Activated CD4-positive, CD25-positive, alpha-beta regulatory T cell treated with anti-CD3 and anti-CD28 coated beads, Interleukin-2, amount 50 U/mL, for 16 hours (primary cell): ENCODE results near the gene WNT2.
"Not testable (repeated sequence)": the region's sequence is repeated elsewhere in the genome, so short reads cannot be mapped to it uniquely, and the experiment has no call there.

Experiments used
- DNase-seq: peaks from one replicate; pipeline ENCODE4 v3.0.0-alpha.2; 2020; ENCODE audit warnings: low read depth, low spot score

The WNT2 gene

DNA sequence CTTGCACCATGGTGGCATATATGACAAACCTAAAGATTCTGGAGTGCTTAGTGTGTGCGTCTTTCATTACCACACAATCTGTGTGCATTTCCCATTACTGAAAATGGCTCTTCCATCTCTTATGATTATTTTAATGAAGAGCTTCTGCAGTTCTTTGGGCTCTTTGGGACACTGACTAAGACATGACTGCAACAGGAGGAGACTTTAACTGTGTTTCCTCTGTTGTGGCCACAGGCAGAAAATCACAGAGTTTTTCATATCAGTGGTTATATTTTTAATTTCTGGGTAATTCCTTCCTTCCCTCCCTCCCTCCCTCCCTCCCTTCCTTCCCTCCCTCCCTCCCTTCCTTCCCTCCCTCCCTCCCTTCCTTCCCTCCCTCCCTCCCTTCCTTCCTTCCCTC is 58.1 kb downstream of the WNT2 start:
- no peak for DNase-seq

DNA sequence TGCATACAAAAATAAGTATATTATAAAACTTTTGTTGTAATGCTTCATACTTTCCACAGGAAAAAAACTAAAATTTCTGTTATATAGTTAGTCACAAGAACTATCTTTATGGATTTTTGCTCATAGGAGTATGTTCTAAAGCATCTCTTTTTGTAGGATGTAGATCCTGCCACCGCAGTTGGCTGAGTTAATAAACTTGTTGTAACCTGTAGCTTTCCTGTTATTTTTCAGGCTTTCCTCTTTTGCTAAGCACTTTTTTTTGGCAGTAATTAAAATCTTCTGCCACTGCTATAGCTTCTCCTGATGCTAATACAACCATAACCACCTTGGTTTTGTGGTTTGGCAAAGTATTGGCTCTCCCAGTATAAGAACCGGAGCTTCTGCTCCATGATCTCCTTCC is 60.3 kb downstream of the WNT2 start:
- no peak for DNase-seq

DNA sequence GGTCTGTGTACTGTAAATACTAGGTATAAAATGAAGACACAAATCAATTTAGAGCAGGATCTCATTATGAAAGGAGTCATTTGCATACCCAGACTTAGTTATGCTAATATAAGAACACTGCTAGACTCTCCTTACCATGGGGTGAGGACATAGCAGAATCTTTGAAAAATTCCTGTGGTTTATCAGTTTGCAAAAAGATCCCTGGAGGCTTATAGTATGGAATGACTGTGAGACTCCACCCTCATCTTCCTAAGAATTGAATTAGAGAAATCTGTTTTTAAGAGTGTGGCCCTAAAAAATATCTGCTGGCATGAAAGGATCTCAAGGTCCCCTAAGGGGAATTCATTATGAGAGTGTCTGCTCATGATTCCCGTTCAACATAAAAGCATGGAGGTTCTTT is 63.2 kb downstream of the WNT2 start:
- DNase-seq = no peak

DNA sequence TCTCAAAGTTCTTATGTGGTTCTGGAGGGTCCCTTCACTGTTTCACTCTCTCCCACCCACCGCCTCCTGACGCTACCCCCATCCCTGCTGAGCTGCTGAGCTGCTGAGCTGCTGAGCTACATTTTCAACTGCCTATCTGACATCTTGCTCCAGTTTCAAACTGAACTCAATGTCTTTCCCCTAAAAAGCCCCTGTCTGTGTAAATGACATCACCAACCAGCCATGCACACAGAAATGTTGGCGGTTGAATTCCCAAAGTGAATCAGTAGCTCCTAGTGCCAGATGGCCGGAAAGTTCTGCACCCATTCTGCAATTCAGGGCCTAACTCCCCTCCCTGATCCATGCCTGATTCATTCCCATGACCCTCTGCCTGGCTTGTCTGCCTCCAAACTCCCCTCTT is 71.2 kb downstream of the WNT2 start:
- no peak for DNase-seq

DNA sequence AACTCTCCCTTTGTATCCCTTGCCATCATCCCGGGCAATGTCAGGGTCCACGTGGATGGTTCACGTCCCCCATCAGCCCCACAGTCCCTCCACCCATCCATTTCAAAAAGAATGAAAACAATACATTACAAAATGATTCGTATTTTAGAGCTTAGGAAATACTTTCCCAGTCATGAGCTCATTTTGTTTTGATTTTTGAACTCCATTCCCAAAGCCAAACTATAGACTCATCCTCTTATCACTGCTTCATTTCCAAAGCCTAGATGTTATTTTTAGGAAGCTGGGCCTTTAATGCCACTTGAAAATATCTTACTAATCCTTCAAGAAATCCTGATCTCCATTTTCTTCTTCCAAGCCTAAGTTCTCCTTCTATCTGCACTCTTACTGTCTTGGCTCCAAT is 72.1 kb downstream of the WNT2 start:
- no peak for DNase-seq

DNA sequence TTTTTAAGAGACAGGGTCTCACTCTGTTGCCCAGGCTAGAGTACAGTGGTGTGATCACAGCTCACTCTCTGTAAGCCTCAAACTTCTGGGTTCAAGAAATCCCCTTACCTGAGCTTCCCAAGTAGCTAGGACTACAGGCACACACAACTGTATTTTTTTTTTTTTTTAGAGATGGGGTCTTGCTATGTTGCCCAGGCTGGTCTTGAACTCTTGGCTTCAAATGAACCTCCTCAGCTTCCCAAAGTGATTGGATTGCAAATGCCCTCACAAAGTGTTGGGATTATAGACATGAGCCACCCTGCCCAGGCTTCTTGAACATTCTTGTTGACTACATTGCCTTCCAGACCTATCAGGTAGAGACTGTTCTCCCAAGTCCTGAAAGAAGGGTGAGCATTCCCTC is 72.6 kb downstream of the WNT2 start:
- no peak for DNase-seq

DNA sequence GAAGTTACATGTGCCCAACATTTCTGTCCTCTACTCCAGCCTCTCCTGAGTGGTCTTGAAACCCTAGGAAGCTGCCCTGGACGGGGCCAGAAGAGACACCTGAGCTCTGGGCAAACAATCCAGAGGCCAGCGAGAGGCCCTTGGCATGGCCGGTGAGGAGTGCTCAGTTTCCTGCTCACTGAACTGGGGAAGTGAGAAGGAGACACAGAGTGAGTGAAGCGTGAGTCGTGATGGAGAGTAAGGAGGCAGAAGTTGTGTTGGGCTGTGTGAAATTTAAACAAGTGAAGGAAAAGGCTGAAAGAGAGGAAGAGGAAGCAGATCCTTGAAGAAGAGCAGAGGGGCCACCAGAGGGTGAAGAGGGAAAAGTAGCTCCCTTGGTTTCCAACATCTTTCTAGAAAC is 73.2 kb downstream of the WNT2 start:
- no peak for DNase-seq

DNA sequence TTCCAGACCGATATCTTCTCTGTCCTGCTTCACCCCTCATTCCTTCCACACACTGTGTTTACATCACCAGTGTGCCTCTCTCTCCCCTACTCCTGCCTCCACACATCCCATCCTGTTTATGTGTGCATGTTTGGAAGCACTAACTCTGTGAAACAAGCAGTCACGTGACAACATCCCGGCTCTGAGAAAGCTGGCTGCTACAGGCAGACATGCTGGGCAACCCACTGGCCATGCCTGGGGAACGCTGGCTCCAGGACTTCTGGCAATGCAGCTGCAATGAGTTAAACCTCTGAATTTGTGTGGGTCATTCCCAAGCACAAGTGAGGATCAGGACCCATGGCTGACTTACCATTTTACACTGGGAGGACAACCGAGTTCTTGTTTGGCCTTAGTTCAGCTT is 74.0 kb downstream of the WNT2 start:
- DNase-seq = no peak

DNA sequence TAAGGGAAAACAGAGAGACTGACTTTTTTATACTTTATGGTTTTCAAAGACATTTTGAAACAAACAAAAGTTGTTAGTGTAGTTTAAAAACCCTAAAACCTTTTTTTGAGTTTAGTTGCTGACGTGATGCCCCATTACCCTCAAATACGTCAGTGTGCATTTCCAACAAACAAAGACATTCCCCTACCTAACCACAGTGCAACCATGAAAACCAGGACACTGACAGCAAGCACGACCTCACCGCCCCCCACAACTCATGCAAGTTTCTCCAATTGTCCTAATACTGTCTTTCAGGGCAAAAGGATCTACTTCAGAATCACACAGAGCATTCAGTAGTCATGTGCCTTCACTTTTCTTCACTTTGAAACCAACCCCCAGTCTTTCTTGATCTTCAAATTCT is 75.0 kb downstream of the WNT2 start:
- DNase-seq = no peak

DNA sequence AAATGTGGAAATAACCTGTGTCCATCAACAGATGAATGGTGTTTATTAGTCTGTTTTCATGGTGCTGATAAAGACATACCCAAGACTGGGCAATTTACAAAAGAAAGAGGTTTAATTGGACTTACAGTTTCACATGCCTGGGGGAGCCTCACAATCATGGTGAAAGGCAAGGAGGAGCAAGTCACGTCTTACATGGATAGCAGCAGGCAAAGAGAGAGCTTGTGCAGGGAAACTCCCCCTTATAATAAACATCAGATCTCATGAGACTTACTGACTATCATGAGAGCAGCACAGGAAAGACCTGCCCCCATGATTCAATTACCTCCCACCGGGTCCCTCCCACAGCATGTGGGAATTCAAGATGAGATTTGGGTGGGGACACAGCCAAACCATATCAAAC is 77.2 kb downstream of the WNT2 start:
- DNase-seq = not testable (repeated sequence)

DNA sequence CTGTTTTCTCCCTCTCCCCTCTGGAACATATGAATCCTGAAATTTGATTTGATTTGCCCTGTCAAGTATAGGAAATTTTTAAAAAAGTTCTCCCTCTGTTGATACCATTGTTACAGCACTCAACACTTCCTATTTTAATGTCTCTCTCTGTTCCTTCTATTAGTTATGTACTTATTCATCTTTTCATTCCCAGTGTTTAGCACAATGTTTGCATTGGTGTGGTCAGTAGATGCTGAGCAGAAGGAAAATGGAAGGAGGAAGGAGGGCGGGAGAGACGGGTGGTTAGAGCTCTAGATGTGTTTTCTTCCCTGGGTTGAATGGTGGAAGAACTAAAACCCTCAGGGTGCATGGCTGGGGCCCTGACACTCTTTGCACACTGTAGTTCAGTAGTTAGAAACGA is 79.5 kb downstream of the WNT2 start:
- DNase-seq = no peak

DNA sequence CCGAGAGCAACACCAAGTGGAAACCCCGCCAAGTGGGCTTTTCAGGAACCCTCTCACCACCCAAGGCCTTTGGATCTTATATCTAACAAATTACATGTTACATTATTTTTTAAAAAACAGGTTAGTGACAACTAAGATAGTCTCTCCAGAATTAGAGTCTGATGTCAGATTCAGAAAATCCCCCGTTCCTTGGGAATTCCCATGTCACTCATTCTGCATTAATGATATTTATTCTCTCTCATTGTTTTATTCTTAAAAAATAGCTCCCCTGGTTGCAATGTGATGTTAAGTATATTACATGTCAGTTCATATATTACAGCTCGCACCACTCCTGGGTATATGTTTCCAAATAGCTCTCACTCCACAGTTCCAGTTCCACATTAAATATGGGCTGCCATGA is 81.8 kb downstream of the WNT2 start:
- no peak for DNase-seq

DNA sequence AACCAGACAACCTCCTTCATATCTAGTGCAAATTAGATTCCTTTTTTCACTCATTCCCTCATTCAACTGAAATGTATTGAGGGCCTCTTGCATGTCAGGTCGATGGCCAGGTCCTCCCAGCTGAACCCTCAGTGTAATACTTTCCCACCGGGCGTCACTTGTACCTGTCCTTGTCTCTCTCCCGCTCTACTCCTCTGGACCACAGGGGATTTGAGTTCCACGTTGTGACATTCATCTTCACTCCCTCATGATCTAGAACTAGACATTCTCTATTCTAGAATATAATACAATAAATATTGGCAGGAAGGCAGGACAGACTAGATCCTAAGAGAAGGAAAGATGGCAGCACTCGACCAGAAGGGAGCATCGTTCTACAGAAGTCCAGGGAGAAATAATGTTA is 83.9 kb downstream of the WNT2 start:
- DNase-seq = no peak

DNA sequence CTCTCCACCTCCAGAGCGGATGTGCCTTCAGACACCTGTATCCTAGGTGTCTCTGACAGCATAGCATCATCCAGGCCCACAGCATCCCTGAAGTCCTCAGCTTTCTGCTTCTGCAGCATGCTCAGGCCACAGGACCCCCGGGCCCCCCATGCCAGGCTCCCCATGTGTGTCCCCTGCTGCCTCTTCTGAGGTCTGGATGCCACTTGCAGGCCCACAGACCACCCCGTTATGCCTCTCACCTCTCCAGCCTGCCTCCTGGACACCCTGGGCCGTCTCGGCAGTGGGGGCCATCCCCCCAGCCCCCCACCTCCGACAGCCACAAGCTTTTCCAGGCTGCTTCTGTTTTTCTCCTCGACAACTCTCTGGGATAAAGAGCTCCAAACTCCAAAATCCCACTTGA is 84.4 kb downstream of the WNT2 start:
- no peak for DNase-seq

DNA sequence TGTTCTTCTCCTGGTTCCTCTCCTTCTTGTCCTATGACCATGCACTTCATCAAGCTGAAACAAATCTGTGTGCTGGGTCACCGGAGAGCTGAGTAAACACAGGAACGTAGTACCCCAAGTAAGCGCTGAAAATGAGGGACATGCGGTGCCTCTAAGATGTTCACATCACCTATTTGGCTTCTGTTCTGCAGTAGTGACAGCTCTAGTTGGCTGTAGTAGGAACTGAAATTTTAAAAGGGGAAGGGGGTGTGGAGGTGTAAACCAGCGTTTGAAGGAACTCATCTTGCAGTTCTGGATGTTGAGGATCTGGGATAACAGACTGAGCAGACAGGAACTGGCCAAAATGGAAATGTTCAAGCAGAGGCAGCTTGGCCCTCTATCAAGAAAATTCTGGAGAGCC is 85.2 kb downstream of the WNT2 start:
- DNase-seq = no peak

DNA sequence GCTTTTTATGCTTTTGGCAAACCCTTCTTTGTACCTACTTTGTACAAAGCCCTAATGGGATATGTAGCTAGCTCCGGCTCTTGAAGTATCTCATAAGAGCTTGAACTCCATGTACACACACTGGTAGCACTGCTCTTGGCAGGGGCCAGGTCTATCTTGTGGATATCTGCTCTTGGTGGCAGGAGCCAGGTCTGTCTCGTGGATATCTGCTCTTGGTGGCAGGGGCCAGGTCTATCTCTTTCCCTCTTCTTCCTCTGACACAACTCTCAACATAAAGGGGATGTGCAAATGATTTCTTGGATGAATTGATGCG is 91.9 kb downstream of the WNT2 start:
- no peak for DNase-seq

DNA sequence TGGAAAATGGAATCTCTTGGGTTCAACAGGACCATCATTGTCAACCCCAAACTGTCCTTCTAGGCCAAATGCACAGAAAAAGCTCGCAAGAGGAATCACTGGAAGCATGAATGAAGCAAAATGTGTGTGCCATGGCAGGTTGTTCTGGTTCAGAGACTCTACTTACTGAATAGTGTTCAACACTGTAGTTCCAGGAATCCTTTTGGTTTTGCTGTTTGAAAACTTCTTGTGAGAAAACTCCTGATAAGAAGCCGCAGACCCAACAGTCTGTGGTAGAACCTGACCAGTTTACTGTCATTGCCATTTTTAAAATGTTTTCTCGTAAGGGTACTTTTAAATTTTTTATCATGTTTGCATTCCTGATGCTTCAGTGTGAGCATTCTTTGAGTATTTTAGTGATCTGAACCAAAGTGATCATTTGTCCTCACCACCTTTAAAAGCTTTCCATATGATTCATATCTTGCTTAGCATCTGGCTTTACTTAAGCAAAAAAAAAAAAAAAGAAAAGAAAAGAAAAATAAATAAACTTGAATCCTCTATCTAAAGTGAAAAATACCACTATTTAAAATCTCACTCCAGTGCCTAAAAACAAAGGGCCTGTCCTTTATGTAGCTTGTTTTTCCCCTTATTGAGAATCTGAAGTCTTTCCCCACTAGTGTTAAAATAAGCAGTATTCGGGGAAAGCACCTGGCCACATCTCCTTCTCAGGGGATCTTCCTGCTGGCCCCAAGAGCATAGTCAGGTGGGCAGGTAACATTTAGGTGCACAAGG is 92.4 kb downstream of the WNT2 start:
- DNase-seq = no peak

DNA sequence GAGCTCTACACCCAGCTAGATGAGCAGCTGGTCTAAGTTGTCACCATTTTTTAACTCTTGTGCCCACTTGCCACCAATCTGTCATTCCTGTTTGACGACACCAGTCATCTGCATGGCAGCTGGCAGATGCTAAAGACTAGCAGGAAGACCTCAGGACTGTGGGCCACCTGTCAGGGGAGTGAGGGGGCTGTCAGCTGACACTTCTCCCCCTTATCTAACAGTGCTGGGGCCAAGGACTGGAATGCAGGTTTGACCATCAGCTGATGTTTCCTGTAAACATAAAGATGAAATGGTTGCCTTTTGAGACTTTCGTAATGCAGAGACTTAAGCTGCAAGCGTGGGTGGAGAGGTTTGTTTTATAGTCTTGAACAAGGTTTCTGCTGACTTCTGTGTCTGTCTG is 93.5 kb downstream of the WNT2 start:
- DNase-seq = no peak

DNA sequence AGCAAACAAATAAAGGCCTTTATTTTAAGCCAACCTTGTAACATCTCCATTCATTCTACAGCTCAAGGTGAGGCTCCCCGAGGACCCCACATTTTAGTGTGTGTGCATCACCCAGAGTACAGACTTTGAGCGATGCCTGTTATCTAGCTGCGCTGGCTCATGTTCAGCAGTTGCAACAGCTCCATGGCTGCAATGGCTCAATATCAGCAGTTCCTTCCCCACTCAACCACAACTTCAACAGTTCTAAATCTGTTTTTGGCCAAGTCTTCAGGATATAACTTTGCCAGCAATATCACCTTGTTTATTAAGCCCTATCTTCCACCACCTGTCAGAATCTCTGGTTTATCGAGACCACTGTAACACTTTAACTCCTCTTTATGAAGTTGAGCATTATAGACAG is 95.8 kb downstream of the WNT2 start:
- no peak for DNase-seq

DNA sequence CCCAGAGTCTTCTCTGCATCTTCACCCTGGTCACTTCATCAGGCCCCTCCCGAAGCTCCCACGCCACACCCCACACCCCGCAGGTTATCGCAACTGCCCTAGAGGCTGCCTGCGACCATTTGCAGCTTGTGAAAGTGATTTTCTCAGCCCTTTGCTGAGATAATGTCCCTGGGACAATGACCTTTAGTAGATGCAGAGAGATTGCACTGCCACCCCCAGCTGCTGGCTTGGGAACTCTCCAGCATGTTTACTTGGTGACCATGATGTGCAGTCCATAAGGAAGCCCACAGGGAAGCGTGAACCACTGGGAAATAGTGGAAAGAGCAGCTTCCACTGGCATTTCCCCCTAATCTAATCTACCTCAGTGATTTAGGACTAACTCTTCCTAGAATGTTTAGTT is 97.3 kb downstream of the WNT2 start:
- no peak for DNase-seq
